Stimulated activated CD8-positive, alpha-beta memory T cell treated with anti-CD3 and anti-CD28 coated beads, Interleukin-7, amount 100 ng/mL, for 1 hour (primary cell): ENCODE data around the gene NUDT22.

Experiments
- DNase-seq, 2 donors: peaks; one replicate each; pipeline ENCODE4 v3.0.0-alpha.2; 2020; ENCODE audit warnings: low read depth in 2 of 2

NUDT22 gene

GRCh38 chr11:64254326-64254725, 28.3 kb downstream of the NUDT22 start:
- no peak for DNase-seq

- no peak for DNase-seq
Measured at GRCh38 chr11:64255135-64256128, 29.4 kb downstream of the NUDT22 start.

DNA sequence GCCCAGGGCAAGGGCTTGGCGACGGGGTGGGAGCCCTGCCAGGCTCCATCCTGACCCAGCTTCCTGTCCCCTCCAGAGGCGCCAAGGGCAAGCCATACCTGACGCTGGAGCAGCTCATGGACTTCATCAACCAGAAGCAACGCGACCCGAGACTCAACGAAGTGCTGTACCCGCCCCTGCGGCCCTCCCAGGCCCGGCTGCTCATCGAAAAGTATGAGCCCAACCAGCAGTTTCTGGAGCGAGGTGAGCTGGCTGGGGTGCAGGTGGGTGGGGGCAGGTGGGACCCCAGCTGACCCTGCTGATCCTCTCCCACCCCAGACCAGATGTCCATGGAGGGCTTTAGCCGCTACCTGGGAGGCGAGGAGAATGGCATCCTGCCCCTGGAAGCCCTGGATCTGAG, 30.2 kb downstream of the NUDT22 start:
- no peak for DNase-seq

DNA sequence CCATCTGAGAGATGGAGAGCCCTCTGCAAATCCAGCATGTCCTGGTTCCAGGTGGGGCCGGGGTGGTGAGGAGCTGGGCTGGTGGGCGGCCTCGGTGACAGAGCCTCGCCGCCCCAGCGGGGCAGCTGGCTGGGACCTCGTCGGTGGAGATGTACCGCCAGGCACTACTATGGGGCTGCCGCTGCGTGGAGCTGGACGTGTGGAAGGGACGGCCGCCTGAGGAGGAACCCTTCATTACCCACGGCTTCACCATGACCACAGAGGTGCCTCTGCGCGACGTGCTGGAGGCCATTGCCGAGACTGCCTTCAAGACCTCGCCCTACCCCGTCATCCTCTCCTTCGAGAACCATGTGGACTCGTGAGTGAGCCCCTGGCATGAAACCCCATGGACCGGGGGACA, 32.3 kb downstream of the NUDT22 start:
- no peak for DNase-seq

DNA sequence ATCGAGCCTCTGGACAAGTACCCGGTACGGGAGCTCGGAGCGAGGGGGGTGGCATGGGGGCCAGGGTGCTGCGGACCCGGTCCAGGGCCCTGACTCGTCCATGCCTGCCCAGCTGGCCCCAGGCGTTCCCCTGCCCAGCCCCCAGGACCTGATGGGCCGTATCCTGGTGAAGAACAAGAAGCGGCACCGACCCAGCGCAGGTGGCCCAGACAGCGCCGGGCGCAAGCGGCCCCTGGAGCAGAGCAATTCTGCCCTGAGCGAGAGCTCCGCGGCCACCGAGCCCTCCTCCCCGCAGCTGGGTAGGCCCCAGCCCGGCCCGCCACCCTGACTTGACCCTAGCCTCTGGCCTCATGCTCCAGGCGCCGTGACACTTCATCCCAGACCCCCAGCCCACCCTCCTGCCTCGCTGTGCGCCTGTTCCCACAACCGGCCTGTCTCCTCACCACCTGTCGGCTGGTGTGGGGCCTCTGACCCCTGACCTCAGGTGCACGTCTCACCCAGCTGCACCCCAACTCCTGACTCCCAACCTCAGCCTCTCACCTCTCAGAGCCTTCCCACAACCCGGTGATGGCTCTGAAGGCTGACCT, 33.0 kb downstream of the NUDT22 start:
- no peak for DNase-seq

DNA sequence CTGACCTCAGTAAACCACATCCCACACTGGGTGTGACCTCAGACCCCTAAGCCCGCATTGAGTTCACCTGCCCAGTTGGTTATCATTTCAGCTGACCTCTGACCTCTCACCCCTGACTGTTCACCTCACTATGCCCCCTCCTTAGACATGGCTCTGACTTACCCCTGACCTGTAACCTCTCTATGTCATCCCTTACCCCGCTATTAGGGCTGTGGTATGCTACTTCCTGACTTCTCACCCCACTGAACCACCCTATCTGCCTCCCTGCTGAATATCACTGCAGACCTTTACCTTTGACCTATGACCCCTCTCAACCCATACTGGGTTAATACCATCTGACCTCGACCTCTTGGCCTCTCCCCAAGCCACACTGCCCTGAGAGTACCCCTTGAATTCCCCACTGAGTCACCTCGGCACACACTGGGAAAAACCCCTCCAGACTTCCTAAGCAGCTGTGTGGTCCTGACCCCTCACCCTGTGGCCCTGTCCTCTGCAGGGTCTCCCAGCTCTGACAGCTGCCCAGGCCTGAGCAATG, 33.5 kb downstream of the NUDT22 start:
- DNase-seq: no peak

GRCh38 chr11:64260147-64260708, 34.2 kb downstream of the NUDT22 start:
- no peak for DNase-seq

DNA sequence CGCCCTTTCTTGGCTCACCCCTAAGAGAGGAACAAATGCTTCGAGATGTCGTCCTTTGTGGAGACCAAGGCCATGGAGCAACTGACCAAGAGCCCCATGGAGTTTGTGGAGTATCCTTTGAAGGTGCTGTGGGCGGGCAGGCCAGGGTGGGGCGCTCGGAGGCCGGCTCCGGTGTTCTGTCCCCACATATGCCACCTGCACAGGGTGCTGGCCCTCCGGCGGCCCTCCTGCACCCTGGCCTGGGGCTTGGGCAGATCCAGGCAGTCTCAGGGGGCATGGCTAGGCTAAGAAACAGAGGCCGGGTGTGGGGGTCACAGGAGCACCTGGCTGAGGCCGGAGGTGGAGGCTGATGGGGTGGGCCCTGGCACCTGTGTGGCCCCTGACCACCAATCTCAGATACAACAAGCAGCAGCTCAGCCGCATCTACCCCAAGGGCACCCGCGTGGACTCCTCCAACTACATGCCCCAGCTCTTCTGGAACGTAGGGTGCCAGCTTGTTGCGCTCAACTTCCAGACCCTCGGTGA, 35.5 kb downstream of the NUDT22 start:
- DNase-seq: no peak

- no peak for DNase-seq
Measured at GRCh38 chr11:64262271-64263002, 36.4 kb downstream of the NUDT22 start.

DNA sequence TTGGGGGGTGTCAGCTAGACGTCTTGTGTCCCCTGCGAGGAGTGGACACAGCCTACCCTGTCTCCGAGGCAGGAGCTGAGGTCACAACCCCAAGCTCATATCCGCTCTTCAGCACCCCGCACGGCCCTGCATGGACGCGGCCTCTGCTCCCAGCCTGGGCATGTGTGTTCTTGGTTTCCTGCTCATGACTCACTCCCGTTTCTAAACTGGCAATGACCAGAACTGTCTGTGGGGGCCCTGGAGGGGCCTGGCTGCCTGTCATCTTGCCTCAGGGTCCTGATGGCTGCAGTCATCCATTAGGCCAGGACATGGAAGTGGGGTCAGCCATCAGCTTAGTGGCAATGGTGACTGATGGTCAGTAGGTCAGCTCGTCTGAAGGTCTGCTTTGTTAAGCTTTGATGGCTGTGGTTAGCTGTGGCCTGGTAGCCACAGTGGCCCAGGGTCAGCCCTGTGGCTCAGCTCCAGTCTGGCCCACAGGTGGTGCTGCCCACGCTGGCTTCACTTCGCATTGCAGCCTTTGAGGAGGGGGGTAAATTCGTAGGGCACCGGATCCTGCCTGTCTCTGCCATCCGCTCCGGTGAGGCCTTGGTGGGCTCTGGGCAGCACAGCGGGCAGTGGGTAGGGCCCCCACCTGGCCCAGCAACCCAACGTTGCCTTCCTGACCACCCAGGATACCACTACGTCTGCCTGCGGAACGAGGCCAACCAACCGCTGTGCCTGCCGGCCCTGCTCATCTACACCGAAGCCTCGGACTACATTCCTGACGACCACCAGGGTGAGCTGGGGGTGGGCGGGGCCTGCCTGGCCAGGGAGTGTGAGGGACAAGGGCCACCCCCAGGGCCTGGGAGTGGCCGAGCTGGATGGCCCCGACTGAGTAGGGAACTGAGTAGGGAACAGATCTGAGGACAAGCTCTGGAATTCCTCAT, 37.2 kb downstream of the NUDT22 start:
- no peak for DNase-seq

DNA sequence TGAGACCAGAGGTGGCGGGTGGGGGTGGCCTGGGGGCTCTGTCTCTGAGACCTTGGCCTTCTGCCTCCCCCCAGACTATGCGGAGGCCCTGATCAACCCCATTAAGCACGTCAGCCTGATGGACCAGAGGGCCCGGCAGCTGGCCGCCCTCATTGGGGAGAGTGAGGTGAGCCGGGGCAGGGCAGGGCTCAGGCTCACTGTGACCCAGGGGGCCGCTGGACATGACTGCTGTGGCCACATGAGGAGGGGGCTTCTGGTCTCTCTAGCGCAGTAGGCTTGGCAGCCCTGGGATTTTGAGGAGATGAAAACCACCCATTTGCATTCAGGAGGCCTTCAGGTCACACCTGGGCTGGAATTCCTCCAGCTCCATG, 37.9 kb downstream of the NUDT22 start:
- DNase-seq: no peak

DNA sequence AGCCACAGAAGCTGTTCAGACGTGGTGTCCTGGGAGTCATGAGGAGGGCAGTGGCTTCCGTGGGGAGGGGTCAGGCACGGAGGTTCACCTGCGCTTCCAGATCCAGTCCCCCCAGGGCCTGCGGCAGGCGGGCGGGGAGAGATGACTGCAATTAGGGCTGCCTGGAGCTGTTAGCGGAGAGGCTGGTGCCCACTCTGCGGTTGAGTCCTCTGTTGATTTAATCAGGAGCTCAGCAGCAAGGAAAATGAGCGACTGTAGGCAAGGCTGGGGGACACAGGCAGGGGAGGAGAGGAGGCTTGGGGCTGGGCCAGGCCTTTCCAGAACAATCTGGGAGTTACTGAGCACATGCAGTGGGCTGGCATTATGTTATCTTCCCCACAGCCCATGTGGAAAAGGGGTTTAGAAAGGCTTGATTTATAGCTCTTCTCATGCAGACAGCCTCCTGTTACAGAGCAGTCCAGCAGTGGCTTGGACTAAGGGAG, 38.3 kb downstream of the NUDT22 start:
- no peak for DNase-seq

DNA sequence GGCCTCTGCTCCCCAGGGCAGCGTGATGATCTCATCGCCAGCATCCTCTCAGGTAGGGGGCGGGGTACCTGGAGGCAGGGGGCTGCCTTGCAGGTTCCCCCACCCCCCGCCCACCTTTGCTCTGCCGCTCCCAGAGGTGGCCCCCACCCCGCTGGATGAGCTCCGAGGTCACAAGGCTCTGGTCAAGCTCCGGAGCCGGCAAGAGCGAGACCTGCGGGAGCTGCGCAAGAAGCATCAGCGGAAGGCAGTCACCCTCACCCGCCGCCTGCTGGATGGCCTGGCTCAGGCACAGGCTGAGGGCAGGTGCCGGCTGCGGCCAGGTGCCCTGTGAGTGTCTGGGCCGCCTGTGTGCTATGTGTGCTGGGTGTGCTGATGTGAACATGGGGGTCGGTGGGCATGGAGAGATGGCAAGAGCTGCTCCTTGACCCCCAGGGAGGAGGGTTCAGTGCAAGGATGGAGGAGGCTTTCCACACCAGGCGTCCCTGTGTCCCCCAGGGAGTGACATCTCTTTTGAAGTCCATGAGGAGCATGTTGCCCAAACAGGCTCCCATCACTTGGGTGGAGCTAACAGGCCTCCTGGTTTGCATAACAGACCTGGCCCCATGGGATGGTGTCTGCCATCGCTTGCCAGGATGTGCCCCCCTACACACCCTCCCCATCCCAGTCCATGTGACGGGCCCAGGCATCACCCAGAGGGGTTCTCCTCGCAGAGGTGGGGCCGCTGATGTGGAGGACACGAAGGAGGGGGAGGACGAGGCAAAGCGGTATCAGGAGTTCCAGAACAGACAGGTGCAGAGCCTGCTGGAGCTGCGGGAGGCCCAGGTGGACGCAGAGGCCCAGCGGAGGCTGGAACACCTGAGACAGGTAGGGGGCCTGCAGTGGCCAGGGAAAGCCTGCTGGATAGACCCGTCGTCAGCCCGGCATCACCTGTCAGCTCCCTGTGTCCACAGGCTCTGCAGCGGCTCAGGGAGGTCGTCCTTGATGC, 39.4 kb downstream of the NUDT22 start:
- no peak for DNase-seq

- no peak for DNase-seq
Measured at GRCh38 chr11:64266339-64266738, 40.3 kb downstream of the NUDT22 start.

GRCh38 chr11:64267207-64267945, 41.3 kb downstream of the NUDT22 start:
- DNase-seq: no peak

- DNase-seq: no peak
Measured at GRCh38 chr11:64268025-64268892, 42.2 kb downstream of the NUDT22 start.

DNA sequence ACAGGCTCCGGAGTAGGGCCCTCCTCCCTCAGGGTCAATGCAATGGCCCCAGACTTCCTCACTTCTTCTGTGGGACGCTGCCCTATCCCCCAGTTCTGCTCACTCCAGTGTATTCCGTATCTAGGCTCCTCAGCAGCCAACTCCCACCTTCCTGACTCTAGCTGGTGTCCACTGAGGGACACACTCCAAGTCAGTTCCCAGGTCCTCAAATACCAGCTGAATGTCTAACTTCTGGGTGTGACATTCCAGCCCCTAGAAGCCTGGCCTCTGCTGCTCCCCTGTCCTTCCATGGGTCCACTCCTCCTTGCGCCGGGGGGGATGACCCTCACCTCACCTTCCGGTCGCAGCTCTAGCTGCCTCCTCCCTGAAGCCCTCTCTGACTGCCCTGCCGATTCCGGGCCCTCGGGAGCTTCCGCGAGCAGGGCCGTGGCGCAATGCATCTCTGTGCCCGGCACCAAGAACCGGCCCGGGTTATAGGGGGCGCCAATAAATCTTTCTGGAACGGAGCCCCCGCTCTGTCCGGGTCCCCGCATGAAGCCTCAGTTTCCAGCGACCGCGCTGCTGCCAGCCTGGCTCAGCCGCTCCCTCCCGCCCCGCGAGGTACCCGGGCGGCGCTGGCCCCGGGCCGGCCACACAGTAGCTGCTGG, 42.9 kb downstream of the NUDT22 start:
- DNase-seq: no peak
